PFSK-1 (cell line): ENCODE data around the gene SORL1.

Experiments used
- FOXP2 ChIP-seq: optimal IDR thresholded peaks from 2 replicates; pipeline ENCODE3; 2011; ENCODE audit warnings: borderline replicate concordance, control low read depth, inconsistent platforms; ENCODE audit not compliant: insufficient read depth; ENCODE audit errors: extremely low read length, extremely low read depth
- POLR2AphosphoS5 ChIP-seq: IDR thresholded peaks from 2 replicates; pipeline ENCODE4 v1.6.1; 2012; ENCODE audit warnings: low read depth, mild to moderate bottlenecking, control low read depth, low read length, moderate library complexity
- REST ChIP-seq, 2 experiments: IDR thresholded peaks; 2 replicates each; pipeline versions ENCODE4 v1.6.1 to v1.8.0; 2011 to 2012; ENCODE audit warnings: low read depth in 2 of 2, low read length in 2 of 2, control low read depth in 1 of 2, inconsistent platforms in 1 of 2, mild to moderate bottlenecking in 1 of 2, moderate library complexity in 1 of 2; ENCODE audit not compliant: insufficient read depth in 1 of 2
- SIN3A ChIP-seq: IDR thresholded peaks from 2 replicates; pipeline ENCODE4 v1.6.1; 2012; ENCODE audit warnings: mild to moderate bottlenecking, low read length, moderate library complexity, borderline replicate concordance; ENCODE audit not compliant: insufficient read depth
- TAF1 ChIP-seq: IDR thresholded peaks from 2 replicates; pipeline ENCODE4 v1.6.1; 2012; ENCODE audit warnings: low read length, control low read depth, borderline replicate concordance; ENCODE audit not compliant: insufficient read depth

SORL1 gene

DNA sequence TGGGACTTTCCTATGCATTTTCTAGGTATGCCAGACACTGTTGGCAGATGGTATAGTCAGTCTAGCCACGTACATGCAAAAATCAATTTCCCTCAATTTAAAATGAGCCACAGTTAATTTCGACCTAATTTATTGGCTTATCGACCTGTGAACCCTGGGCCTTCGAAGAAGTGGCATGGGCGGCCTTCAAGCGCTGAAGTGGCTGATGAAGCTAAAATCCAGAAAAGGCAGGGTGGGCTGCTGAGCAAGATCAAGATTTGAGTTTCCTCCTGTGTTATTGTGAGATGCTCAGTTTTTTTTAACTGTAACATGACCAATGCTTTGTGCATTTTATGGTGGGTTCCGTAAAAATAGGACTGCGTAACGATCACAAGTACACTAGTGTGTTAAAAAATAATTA, 6.4 kb downstream of the SORL1 start:
- no peak for TF ChIP-seq REST (IDR thresholded peaks at IDR 0.05; ENCODE audit: insufficient read depth in 1 of 2, low read depth in 2 of 2, low read length in 2 of 2)
- no peak for TF ChIP-seq FOXP2

DNA sequence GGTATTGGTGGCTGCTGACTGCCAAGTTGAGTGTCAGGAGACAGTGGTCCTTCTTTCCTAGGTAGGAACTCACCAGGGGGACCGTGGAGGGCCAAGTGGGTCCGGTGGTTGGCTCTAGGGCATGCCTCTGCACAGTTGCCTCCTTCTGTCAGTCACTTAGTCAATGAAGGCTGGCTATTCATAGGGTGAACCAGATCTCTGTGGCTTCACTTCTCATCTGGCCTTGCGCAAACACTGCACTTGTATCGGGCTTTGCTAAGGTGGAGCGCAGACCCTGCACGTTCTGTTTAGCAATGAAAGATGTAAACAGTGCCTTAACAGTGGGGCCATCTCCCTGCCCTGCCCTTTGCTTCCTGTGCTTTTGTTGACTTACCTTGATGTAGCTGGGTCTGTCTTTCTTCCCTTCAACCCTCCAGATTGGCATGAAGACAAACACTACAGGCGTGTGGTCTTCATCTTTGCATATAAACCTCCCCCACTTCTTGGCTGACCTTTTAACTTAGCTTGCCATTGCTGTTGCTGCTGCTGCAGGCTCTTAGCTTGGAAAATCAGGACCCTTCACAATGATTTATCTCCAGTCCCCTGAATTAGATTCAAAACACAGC, 7.4 kb downstream of the SORL1 start:
- TF ChIP-seq FOXP2, result peak; percentile 41
- no peak for TF ChIP-seq TAF1
- TF ChIP-seq REST (IDR thresholded peaks at IDR 0.05; ENCODE audit: insufficient read depth in 1 of 2, low read depth in 2 of 2, low read length in 2 of 2), result no peak

DNA sequence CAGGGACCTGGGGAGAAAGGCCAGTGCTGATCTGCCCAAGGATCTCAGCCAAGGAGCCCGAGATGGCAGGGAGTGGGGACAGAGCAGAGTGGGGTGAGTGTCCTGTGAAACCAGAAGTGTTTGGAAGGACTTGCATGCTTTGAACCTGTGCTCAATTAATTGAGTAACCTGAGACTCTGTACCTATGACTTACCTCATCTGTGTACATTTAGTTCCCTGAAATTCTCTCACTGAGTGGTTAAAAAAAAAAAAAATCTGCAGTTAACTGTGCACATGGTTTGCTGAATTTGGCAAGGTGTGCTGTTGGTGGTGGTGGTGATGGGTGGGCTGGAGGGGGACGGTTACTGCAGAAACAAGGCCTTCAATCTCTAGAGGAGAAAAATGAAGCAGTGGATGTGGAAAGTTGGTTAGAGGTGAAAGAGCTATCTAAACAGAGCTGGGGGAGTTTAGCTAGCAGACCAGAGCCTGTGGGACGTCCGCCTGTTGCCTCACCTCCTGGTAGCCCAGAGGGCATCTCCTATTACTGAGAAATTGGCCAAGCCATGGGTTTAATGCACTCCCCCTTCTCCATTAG, 8.9 kb downstream of the SORL1 start:
- TF ChIP-seq FOXP2 (no peak), SIN3A (no peak), REST (IDR thresholded peaks at IDR 0.05; ENCODE audit: insufficient read depth in 1 of 2, low read depth in 2 of 2, low read length in 2 of 2) (no peak), TAF1 (no peak), POLR2AphosphoS5 (no peak)

DNA sequence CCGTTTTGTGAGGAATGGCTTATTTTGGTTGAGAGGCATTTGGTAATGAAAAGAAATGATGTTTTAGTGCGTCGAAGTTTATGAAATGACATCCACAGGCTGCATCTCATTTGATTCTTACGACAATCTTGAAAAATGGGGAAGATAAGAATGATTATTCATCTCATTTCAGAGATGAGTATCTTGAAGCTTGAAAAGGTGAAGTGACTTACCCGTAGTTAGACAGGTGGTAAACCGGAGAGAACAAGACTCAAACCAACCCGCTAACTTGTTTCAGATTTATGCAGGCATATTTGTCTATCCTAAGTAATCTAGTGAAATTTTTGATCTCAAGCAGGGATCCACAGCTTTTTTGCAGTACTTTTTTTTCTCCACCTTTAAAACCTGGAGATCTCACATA, 9.7 kb downstream of the SORL1 start:
- TF ChIP-seq SIN3A, result no peak
- TF ChIP-seq POLR2AphosphoS5, result no peak
- TF ChIP-seq TAF1, result no peak
- TF ChIP-seq FOXP2, result no peak
- TF ChIP-seq REST (IDR thresholded peaks at IDR 0.05; ENCODE audit: insufficient read depth in 1 of 2, low read depth in 2 of 2, low read length in 2 of 2), result no peak
